G401.6 (cell line): ENCODE results near the gene LMNA.

ENCODE experiments used
- FAIRE-seq: peaks from 2 replicates; lab custom pipeline; 2012; peaks lifted over from hg19 to GRCh38; lab: Jason Lieb, UNC

The LMNA gene

DNA sequence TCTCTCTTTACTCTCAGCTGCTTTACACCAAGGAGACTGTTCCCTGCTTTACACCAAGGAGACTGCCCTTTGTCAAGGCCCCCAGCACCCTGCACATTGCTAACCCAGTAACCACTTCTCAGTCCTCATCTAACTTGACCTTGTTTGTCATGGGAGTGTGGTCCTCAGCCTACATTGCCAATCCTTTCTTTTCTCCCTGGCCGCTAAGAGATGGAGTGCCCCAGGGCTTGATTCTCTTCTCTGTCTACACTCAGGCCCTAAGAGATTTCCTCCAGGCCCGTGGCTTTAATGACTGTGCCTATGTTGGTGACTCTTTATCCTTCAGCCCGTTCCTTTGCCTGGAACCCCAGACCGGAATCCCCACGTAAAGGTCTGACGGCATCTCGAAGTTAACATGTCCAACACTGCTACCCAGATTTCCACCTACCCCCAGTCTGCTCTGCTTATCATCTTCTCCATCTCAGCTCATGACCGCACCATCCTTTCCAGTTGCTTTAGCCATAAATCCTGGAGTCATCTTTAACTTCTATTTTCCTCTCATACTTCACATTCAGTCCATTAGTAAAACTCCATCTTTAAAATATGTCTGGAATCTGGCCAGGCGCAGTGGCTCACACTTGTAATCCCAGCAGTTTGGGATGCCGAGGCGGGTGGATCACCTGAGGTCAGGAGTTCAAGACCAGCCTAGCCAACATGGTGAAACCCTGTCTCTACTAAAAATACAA is 29.4 kb downstream of the LMNA start:
- no peak for FAIRE-seq

DNA sequence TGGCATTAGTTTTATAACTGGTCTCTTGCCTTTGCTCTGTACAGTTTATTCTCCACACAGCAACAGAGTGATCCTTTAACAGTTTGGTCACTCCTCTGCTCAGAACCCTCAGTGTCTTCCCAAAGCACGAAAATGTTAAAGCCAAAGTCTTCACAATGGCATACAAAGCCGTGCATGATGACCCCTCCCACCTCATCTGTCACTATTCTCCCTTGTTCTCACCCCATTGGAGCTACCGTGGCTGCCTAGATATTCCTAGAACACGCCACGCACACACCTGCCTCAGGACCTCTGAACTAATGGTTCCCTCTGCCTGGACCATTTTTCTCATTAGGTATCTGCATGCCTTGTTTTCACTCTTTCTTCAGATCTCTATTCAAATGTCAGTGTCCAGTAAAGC is 30.2 kb downstream of the LMNA start:
- FAIRE-seq = no peak

DNA sequence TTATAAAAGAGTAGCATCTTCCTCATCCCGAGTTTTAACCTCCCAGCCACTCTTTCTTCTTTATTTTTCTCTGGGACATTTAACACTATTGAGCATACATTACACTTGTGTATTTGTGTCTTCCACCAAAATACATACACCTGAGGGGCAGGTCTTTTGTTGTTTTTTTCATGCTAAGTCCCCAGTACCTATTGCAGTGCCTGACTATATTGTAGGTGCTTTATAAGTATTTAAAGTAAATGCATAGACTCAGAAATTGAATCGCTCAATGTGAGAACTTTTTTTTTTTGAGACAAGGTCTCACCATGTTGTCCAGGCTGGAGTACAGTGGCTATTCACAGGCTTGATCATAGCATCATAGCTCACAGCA is 31.1 kb downstream of the LMNA start:
- FAIRE-seq = no peak

DNA sequence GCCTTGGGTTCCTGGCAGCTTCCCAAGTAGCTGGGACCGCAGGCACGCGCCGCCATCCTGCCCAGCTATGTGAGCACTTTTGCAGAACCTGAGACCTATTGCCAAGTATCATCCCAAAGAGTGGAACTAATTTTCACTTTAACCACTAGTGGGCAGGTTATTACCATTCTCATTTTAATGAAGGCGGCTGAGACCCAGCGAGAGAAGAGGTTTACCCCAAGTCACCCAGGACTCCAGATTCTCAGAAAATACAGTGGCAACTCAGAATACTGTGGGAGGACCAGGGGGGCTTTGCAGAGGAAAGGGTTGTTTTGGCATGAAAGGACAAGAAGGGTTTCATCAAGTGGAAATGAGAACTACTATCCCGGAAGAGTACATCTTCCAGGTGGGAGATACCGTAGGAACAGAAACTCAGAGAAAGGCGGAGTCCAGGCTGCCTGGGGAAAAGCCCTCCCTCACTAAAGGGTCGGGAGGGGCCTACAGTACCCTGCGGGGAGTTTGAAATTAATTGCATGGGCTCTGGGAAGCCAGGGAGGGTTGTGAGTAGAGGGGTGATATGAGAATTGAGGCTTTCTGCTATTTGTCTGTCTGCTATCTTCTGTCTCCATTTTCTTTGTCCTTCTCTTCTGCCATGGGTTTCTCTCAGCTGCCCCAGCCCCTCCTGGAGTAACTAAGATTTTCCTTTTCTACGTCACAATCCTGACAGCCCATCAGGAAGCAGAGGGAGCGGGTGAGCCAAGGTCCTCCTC is 31.7 kb downstream of the LMNA start:
- FAIRE-seq = peak; percentile 93

DNA sequence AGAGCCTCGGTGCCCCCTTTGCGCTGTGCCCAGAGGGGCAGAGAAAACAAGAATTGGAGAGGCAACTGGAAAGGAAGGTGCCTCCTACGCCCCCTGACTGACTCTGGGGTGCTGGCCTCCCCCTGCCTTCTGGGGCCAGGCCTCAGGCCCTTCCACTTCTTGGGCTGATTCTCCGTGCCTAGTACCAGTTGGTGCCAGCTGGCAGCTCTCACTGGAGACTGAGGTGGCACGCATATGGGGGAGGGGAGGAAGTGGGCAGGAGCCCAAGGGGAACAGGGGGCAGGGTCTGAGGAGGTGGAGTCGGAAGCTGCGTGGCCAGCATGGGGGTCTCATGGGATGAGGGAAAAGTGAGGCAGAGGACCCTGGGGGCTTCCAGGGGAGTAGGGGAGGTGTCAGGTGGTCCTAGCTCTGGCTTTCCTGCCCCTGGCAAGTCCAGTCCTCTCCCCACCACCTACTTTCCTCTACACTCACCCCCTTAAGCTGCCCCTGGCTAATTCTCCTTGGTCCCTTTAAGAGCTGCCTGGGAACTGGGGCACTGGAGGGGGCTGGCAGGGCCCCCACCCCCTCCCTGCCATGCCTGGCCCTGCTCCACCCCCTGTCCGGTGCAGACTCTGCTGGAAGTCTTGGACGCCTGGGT is 32.4 kb downstream of the LMNA start:
- FAIRE-seq = no peak

DNA sequence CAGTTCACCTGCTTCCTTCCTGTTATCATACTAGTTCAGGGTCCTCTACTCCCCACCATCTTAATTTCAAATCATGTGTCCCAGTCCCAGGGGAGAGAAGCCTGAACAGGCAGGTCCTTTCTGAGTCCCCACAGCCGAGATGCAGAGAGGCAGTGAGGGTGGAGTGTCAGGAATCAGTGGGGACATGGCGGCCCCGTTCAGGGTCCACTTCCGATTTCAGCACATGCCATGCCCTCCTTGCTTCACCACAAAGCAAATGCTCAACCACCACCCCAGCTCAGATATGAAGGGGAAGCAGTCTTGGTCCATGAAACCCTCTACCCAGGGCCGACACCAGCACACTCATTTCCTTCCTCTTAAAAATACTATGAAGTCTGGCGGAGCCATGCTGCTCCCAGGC is 33.7 kb downstream of the LMNA start:
- no peak for FAIRE-seq

DNA sequence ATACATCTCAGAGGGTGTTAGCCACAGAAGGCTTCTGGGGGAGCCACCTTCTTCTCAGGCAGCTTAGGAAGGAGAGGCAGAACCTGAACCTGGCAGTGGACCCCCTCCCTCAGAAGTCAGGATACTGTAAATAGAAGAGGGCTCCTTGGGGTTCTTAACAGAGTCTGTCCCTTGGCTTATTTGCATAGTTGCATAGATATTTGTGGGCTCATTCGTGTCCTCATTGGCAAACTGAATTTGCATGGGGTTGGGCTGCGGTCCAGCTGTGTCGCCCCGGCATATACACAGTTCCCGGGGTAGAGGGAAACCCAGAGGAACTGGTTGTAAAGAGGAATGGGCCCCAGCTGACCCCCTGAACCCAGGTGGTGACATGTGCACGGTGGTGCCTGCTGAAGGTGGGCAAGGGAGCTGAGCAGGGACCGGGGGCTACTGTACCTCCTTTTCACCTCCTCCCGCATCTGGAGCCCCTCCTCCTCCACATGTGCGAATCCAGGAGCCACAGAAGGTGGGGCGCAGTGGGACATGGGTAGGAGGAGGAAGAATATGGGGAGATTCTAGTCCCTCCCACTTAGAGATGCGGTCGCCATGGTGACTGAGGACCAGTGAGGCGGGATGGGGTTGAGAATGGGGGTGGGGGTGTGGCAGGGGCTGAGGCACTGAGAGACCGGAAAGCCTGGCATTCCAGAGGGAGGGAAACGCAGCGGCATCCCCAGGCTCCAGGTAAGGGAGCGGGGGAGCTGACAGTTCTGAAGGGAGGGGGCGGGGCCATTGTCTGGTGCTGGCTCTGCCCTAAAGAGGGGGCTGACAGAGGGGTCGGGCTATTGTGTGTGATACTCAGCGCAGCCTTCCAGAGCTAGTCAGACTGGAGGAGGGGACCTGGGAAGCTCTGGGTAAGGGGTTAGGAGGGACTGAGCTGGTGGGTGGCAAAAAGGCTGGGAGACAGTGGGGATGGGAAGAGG is 35.1 kb downstream of the LMNA start:
- FAIRE-seq = no peak

DNA sequence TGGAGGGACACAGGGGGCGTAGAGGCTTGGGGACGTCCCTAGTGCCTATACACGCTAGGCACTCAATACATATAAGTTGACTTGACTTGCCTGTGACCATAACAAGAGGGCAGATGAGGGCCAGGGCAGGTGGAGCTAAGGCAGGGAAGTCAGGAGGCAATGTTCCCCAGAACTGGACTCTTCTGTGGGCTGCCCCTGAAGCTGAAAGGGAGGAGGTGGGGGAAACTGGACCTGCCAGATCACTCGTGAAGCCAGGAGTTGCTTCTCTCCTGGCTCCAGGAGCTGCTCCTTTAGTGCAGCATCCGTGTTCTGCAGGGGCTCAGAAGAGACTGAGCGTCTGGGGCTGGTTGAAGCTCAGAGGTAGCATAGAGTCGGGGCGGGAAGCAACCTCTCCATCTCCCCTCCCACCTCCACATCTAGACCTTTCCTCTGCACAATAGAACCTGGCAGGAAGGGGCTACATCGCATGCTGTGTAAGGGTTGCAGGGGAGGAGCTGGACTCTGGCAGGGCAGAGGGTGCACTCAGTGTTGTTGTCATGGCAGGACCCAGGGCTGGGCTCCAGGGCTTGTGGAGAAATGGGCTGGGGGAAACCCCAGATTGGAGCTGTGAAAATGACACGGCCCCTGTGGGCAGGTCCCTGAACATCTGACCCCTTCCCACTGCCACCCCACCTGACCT is 36.0 kb downstream of the LMNA start:
- no peak for FAIRE-seq

DNA sequence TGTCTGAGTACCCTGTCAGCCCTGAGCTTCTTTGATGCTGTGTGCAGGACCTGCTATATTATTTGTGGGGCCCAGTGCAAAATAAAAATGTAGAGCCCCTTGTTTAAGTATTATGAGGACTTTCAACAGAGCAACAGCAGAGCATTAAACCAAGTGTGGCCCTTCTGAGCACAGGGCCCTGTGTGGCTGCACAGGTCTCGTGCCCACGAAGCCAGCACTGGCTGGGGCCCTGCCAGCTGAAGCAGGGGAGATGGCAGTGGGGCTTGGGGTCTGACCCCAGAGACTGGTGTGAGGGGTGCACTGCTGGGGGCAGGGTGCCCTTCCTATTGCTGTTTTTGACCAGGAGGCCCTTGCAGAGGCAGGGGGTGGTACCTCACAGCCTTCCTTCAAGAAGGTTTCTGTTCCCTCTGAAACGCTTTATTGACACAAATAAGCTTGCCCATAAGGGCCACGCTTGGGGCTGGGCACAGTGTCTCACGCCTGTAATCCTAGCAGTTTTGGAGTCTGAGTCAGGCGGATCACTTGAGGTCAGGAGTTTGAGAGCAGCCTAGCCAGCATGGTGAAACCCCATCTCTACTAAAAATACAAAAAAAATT is 36.7 kb downstream of the LMNA start:
- no peak for FAIRE-seq

DNA sequence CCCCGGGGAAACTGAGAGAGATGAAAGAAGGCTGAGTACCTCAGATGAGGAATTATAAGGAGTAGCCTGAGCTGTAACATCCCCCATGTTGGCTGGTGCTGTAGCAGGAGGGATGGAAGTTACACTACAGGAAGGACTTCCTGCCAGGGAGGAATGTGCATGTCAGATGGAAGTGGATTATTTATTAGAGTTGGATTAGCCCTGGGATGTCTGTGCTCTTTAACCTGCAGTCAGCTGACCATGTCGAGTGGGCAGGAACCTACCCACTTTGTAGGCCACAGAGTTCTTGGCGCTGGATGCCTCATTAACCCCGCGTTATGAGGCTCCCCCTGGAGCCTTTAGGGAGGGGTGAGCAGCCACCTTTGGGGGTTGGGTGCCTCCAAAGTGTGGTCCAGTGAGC is 38.1 kb downstream of the LMNA start:
- FAIRE-seq = no peak

DNA sequence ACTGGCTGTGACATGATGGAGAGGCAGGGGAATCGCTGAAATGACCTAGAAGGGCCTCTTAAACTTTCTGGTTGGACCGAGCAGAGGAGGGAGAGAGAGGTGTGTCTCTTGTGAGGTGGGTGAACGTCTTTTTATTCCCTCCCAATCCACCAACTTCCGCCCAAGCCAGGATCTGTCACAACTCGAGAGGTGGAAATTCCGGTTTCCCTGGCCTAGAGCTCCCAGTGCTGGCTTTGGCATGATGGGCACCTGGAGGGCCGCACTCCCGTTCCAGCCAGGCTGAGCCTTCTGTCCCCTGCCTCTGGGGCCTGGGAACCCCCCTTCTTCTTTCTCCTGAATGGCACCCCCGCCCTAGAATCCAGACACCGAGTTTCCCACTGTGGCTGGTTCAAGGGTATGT is 38.9 kb downstream of the LMNA start, which contains the start of gene SEMA4A:
SEMA4A (plus strand) TSS at position 224 of the 400 bp plus-strand sequence. CDS start 994 bp downstream, outside the sequence.
- no peak for FAIRE-seq

DNA sequence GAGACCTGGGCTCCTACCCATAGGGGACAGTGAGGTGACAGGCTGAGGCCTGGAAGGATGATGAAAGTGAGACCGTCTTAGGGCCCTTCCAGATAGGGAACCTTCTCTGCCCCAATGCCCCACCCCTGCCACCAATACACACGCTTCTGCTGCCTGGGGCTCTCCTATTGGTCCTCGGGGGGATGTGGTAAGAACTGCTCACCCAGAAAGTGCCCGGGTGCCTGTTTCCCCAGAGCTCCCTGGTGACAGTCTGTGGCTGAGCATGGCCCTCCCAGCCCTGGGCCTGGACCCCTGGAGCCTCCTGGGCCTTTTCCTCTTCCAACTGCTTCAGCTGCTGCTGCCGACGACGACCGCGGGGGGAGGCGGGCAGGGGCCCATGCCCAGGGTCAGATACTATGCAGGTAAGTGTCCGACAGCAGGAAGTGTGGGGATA is 39.8 kb downstream of the LMNA start:
- no peak for FAIRE-seq

DNA sequence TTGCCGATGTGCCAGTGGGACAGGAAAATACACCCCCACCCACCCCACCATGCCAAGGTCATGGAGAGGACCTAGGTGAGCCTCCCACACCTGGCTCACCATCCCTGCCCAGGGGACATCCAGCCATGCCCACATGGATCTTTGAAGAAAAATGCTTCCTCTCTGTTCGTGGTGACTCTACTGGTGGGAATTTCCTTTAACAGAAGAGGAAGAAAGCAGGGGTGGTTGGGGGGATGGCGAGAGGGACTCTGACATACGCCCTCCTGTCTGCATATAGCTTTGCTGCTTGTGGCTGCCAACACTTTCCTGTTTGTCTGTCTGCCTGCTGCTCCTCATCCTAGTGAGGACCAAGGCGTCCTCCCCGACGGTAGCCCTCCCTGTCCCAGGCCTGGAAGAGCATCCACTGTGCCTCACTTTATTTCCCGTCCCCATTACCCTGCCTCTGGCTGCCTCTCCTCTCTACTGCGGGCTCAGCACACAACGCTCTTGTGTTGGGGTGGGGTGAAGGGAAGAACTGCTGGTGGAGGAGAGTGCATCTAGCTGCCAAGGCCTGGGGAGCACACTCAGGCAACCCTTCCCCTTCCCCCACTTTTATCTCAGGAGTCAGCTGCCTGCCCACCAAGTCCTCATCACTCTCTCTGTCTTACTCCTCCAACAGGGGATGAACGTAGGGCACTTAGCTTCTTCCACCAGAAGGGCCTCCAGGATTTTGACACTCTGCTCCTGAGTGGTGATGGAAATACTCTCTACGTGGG is 41.4 kb downstream of the LMNA start:
- no peak for FAIRE-seq

DNA sequence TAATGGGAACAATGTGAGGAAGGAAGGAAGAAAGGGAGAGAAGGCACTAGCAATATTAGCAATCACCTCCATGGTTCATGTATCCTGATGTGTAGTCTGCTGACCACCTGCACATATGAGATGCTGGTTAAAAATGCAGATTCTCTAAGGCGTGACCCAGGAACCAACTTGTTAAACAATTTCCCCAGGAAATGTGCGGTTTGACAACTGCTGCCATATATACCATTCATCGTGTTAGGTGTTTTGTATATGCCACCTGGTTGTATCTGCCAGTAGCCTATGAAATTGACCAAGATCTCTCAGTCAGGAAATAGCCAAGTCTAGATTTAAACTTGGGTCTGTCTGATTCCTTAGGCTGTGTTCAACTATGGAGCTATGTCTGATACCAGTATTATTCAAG is 43.0 kb downstream of the LMNA start:
- FAIRE-seq = no peak

DNA sequence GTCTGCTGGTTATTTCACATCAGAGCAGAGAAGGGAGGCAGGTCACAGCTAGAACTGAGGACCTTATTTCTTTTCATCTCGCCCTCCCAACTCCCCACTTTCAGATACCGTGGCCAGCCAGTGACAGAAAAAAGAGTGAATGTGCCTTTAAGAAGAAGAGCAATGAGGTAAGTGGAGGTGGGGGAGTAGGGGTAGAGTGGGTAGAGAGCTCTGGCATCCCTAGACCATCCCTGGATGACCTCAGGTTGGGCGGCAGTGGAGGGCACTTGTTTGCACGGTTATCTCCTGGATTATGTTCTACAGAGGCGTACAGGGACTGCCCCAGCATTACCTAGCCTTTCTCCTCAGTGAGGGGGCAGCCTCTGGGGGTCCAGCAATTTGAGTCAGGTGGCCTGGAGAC is 43.5 kb downstream of the LMNA start:
- FAIRE-seq = no peak

DNA sequence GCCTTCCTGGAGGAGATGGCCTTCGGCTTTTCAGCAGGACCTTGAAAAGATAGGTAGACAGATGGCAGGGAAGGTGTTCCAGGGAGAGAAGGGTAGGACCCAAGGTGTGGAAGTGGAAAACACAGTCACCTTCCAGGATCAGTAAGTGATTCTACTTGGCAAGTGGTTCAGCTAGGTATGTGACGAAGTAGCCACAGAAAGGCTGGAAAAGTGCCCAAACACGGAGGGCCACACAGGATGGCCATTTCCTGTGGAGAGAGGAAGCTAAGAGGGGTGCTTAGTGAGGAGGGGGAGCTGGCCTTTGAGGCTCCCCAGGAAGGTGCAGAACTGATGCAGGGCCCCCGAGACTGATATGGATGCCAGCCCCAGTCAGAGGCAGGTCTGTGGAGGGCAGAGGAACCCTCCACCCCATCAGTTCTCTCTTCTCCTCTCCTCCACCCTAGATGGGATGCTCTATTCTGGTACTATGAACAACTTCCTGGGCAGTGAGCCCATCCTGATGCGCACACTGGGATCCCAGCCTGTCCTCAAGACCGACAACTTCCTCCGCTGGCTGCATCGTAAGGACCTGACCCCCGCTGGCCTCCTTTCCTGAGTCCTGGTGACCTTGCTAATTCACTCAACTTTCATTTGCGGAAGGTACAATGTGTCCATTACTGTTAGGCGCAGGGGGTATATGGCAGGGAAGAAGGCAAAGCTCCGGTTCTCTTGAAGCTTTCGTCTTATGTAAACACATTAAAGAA is 45.7 kb downstream of the LMNA start:
- FAIRE-seq = no peak

DNA sequence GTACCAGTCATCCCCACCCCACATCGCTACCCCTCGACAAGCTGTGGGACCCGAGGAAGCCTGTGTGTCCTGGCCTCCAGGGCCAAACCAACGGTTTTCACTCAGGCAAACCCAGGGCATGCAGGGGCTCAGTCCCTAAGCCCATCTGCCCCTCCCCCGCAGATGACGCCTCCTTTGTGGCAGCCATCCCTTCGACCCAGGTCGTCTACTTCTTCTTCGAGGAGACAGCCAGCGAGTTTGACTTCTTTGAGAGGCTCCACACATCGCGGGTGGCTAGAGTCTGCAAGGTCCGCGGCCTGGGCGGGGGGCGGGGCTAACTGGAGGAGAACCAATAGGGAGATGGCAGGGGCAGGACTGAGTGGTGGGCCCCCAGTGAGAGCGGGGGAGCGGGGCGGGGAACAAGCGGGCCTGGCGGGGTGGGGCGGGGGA is 46.2 kb downstream of the LMNA start:
- FAIRE-seq = no peak

DNA sequence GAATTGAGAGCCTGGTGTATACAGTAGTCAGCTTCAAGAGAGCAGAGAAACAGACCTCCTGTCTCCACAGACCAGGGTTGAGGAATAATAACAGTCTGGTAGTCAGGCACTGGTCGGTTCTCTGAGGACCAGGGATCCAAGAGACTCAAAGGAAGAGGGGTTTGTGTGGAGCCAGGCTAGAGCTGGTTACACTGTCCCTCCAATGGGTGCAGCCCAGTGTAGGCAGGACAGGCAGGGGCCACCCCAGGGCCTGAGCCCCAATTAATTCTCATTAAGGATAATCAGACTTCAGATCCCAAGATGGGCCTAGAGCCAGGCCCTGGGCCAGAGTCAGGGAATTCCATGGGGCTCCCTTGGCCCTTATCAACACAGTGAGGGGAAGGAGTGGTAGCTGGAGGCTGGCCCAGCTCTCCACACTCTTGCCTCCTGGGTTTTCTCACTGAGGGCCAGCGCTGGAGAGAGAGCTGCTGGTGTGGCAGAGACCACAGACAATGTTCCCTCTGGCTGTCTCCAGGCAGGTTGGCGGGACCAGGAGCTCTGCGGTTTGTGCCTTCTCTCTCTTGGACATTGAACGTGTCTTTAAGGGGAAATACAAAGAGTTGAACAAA is 48.0 kb downstream of the LMNA start:
- FAIRE-seq = no peak

DNA sequence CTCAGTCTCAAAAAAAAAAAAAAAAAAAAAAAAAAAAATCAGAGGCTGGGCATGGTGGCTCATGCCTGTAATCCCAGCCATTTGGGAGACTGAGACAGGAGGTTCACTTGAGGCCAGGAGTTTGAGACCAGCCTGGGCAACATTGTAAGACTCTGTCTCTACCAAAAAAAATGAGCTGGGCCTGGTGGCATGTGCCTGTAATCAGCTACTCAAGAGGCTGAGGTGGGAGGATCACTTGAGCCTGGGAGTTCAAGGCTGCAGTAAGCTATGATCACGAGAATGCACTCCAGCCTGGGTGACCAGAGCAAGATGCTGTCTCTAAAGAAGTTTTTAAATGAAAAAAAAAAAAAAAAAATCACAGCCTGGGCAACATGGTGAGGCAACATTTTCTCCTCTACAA is 49.2 kb downstream of the LMNA start:
- no peak for FAIRE-seq
